Measurements from ENCODE around the gene TMEM222.

The TMEM222 gene

GRCh38 chr1:27365372-27366112 lies 43.6 kb downstream of the TMEM222 start:
- Histone ChIP-seq H3K4ac (ENCODE audit: low read depth, low read length) (no peak overlapping the region), H2BK5ac (ENCODE audit: low read depth, low read length, poor library complexity) (no peak overlapping the region), H3K4me3 (ENCODE audit: low read depth, low read length) (peak overlapping the region; percentile 80), H4K8ac (ENCODE audit: low read depth, low read length) (peak overlapping the region; percentile 63), H2AFZ (ENCODE audit: insufficient read depth, low read length, poor library complexity) (peak overlapping the region; percentile 58), H3K23ac (ENCODE audit: low read length) (no peak overlapping the region), H3K9me3 (ENCODE audit: insufficient read depth, low read depth, low read length) (peaks cover 5% of the 10 kb centered on the region), H2AK5ac (ENCODE audit: low read length) (no peak overlapping the region), H2BK12ac (ENCODE audit: low read length) (no peak overlapping the region), H3K27me3 (ENCODE audit: insufficient read depth, low read length) (peaks cover 9% of the 10 kb centered on the region), H3K27ac (ENCODE audit: low read depth, low read length) (peak overlapping the region; percentile 50), H4K12ac (ENCODE audit: low read depth, low read length) (peak overlapping the region; percentile 32), H3K4me1 (ENCODE audit: control insufficient read depth in 1 of 2, insufficient read depth in 2 of 2, low read length in 2 of 2) (peaks cover 17 to 20% of the 10 kb centered on the region in 2 experiments), H3K79me2 (ENCODE audit: control insufficient read depth, insufficient read depth, low read length, poor library complexity) (peaks cover 1% of the 10 kb centered on the region), H2BK120ac (ENCODE audit: insufficient read depth, low read length, poor library complexity) (no peak overlapping the region), H3K4me2 (ENCODE audit: low read length) (peak overlapping the region; percentile 74), H3K9ac (ENCODE audit: low read length) (no peak overlapping the region), H3K18ac (ENCODE audit: low read length) (peak overlapping the region; percentile 54), H3K36me3 (ENCODE audit: control insufficient read depth in 1 of 2, insufficient read depth in 2 of 2, low read length in 2 of 2) (peaks cover 2 to 8% of the 10 kb centered on the region in 2 experiments), H3K79me1 (ENCODE audit: low read length) (peaks cover 11% of the 10 kb centered on the region), H4K91ac (ENCODE audit: low read depth, low read length) (peak overlapping the region; percentile 60), H3K14ac (ENCODE audit: low read length) (peak overlapping the region; percentile 0)
- no CpG with 5 or more reads among the region's 40 CpGs for WGBS (ENCODE audit: extremely low coverage, insufficient coverage, insufficient read length)
- DNase-seq, result peak; percentile 85 to 86

GRCh38 chr1:27366113-27366410 lies 44.1 kb downstream of the TMEM222 start:
- Histone ChIP-seq H3K79me1 (ENCODE audit: low read length) (peaks cover 11% of the 10 kb centered on the region), H3K4ac (ENCODE audit: low read depth, low read length) (no peak overlapping the region), H3K27me3 (ENCODE audit: insufficient read depth, low read length) (peaks cover 4% of the 10 kb centered on the region), H3K27ac (ENCODE audit: low read depth, low read length) (peak overlapping the region; percentile 60), H3K36me3 (ENCODE audit: control insufficient read depth in 1 of 2, insufficient read depth in 2 of 2, low read length in 2 of 2) (peaks cover 2 to 8% of the 10 kb centered on the region in 2 experiments), H3K4me3 (ENCODE audit: low read depth, low read length) (peak overlapping the region; percentile 80), H2BK120ac (ENCODE audit: insufficient read depth, low read length, poor library complexity) (no peak overlapping the region), H4K12ac (ENCODE audit: low read depth, low read length) (peak overlapping the region; percentile 32), H2BK5ac (ENCODE audit: low read depth, low read length, poor library complexity) (no peak overlapping the region), H2BK12ac (ENCODE audit: low read length) (no peak overlapping the region), H3K18ac (ENCODE audit: low read length) (peak overlapping the region; percentile 54), H2AFZ (ENCODE audit: insufficient read depth, low read length, poor library complexity) (peak overlapping the region; percentile 58), H3K23ac (ENCODE audit: low read length) (no peak overlapping the region), H3K4me1 (ENCODE audit: control insufficient read depth in 1 of 2, insufficient read depth in 2 of 2, low read length in 2 of 2) (peaks cover 17% of the 10 kb centered on the region in 2 experiments), H4K91ac (ENCODE audit: low read depth, low read length) (peak overlapping the region; percentile 60), H3K14ac (ENCODE audit: low read length) (peak overlapping the region; percentile 50), H2AK5ac (ENCODE audit: low read length) (no peak overlapping the region), H3K79me2 (ENCODE audit: control insufficient read depth, insufficient read depth, low read length, poor library complexity) (peaks cover 1% of the 10 kb centered on the region), H3K9ac (ENCODE audit: low read length) (peak overlapping the region; percentile 37), H4K8ac (ENCODE audit: low read depth, low read length) (peak overlapping the region; percentile 63), H3K4me2 (ENCODE audit: low read length) (peak overlapping the region; percentile 74), H3K9me3 (ENCODE audit: insufficient read depth, low read depth, low read length) (peaks cover 5% of the 10 kb centered on the region)
- peak; percentile 81 to 88 for DNase-seq
- no CpG with 5 or more reads among the region's 30 CpGs for WGBS (ENCODE audit: extremely low coverage, insufficient coverage, insufficient read length)

- H2BK12ac ChIP-seq (ENCODE audit: low read length), result peak within 1 kb of the TSS; percentile 4
- peaks cover under 1 to 7% of the 10 kb centered on the region in 2 experiments for H3K36me3 ChIP-seq (ENCODE audit: control insufficient read depth in 1 of 2, insufficient read depth in 2 of 2, low read length in 2 of 2)
- WGBS (ENCODE audit: extremely low coverage, insufficient coverage, insufficient read length), result no CpG with 5 or more reads among the region's 67 CpGs
- peak within 1 kb of the TSS; percentile 39 for H4K12ac ChIP-seq (ENCODE audit: low read depth, low read length)
- no peak within 1 kb of the TSS for H2AK5ac ChIP-seq (ENCODE audit: low read length)
- peak within 1 kb of the TSS; percentile 64 for H4K91ac ChIP-seq (ENCODE audit: low read depth, low read length)
- no peak within 1 kb of the TSS for H3K23ac ChIP-seq (ENCODE audit: low read length)
- peak within 1 kb of the TSS; percentile 54 for H3K18ac ChIP-seq (ENCODE audit: low read length)
- peak within 1 kb of the TSS; percentile 66 for H4K8ac ChIP-seq (ENCODE audit: low read depth, low read length)
- H3K4ac ChIP-seq (ENCODE audit: low read depth, low read length), result no peak within 1 kb of the TSS
- peak within 1 kb of the TSS; percentile 60 for H3K27ac ChIP-seq (ENCODE audit: low read depth, low read length)
- H2AFZ ChIP-seq (ENCODE audit: insufficient read depth, low read length, poor library complexity), result peak within 1 kb of the TSS; percentile 58
- peaks cover 11% of the 10 kb centered on the region for H3K79me1 ChIP-seq (ENCODE audit: low read length)
- H3K9me3 ChIP-seq (ENCODE audit: insufficient read depth, low read depth, low read length), result peaks cover 5% of the 10 kb centered on the region
- DNase-seq, result peak; percentile 77 to 84
- peak within 1 kb of the TSS; percentile 37 for H3K9ac ChIP-seq (ENCODE audit: low read length)
- peak within 1 kb of the TSS; percentile 80 for H3K4me3 ChIP-seq (ENCODE audit: low read depth, low read length)
- peak within 1 kb of the TSS; percentile 45 for H2BK5ac ChIP-seq (ENCODE audit: low read depth, low read length, poor library complexity)
- peak within 1 kb of the TSS; percentile 50 for H3K14ac ChIP-seq (ENCODE audit: low read length)
- H3K4me1 ChIP-seq (ENCODE audit: control insufficient read depth in 1 of 2, insufficient read depth in 2 of 2, low read length in 2 of 2), result peaks cover 17% of the 10 kb centered on the region in 2 experiments
- H3K4me2 ChIP-seq (ENCODE audit: low read length), result peak within 1 kb of the TSS; percentile 74
- H3K79me2 ChIP-seq (ENCODE audit: control insufficient read depth, insufficient read depth, low read length, poor library complexity), result peaks cover 1% of the 10 kb centered on the region
- no peaks in the 10 kb centered on the region for H3K27me3 ChIP-seq (ENCODE audit: insufficient read depth, low read length)
- peak within 1 kb of the TSS; percentile 19 for H2BK120ac ChIP-seq (ENCODE audit: insufficient read depth, low read length, poor library complexity)
These were observed 44.6 kb downstream of the TMEM222 start, which contains the start of gene MAP3K6 for GRCh38 chr1:27366411-27367159. Gene MAP3K6 (minus strand): TSS chr1:27366961. CDS start chr1:27366597, 364 bp downstream.

- peaks cover 11% of the 10 kb centered on the region for H3K79me1 ChIP-seq (ENCODE audit: low read length)
- peaks cover 5% of the 10 kb centered on the region for H3K9me3 ChIP-seq (ENCODE audit: insufficient read depth, low read depth, low read length)
- H3K36me3 ChIP-seq (ENCODE audit: control insufficient read depth in 1 of 2, insufficient read depth in 2 of 2, low read length in 2 of 2), result peaks cover 0 to 4% of the 10 kb centered on the region in 2 experiments
- no peak overlapping the region for H3K4ac ChIP-seq (ENCODE audit: low read depth, low read length)
- no peak overlapping the region for H2BK12ac ChIP-seq (ENCODE audit: low read length)
- H2BK5ac ChIP-seq (ENCODE audit: low read depth, low read length, poor library complexity), result no peak overlapping the region
- H2AK5ac ChIP-seq (ENCODE audit: low read length), result no peak overlapping the region
- peaks cover 17% of the 10 kb centered on the region in 2 experiments for H3K4me1 ChIP-seq (ENCODE audit: control insufficient read depth in 1 of 2, insufficient read depth in 2 of 2, low read length in 2 of 2)
- H2BK120ac ChIP-seq (ENCODE audit: insufficient read depth, low read length, poor library complexity), result no peak overlapping the region
- H4K91ac ChIP-seq (ENCODE audit: low read depth, low read length), result no peak overlapping the region
- H3K79me2 ChIP-seq (ENCODE audit: control insufficient read depth, insufficient read depth, low read length, poor library complexity), result peaks cover 1% of the 10 kb centered on the region
- H4K8ac ChIP-seq (ENCODE audit: low read depth, low read length), result no peak overlapping the region
- H3K18ac ChIP-seq (ENCODE audit: low read length), result no peak overlapping the region
- H3K9ac ChIP-seq (ENCODE audit: low read length), result no peak overlapping the region
- H4K12ac ChIP-seq (ENCODE audit: low read depth, low read length), result no peak overlapping the region
- no peak overlapping the region for H3K14ac ChIP-seq (ENCODE audit: low read length)
- H3K4me3 ChIP-seq (ENCODE audit: low read depth, low read length), result no peak overlapping the region
- no peak overlapping the region for H3K23ac ChIP-seq (ENCODE audit: low read length)
- H3K27me3 ChIP-seq (ENCODE audit: insufficient read depth, low read length), result no peaks in the 10 kb centered on the region
- WGBS (ENCODE audit: extremely low coverage, insufficient coverage, insufficient read length), result no CpG with 5 or more reads among the region's 8 CpGs
- DNase-seq, result no peak
- no peak overlapping the region for H3K27ac ChIP-seq (ENCODE audit: low read depth, low read length)
- H3K4me2 ChIP-seq (ENCODE audit: low read length), result peak overlapping the region; percentile 74
- no peak overlapping the region for H2AFZ ChIP-seq (ENCODE audit: insufficient read depth, low read length, poor library complexity)
These were observed 45.2 kb downstream of the TMEM222 start for GRCh38 chr1:27367160-27367650.

Measured in trophoblast cell (in vitro differentiated cells and primary cell).